NCI-H128 (cell line): ENCODE measurements around the gene SH3GL3.

Experiments
- DNase-seq: peaks from one replicate; lab custom pipeline; 2025; ENCODE audit not compliant: unreplicated experiment; lab: John Stamatoyannopoulos, UW

The SH3GL3 gene

DNA sequence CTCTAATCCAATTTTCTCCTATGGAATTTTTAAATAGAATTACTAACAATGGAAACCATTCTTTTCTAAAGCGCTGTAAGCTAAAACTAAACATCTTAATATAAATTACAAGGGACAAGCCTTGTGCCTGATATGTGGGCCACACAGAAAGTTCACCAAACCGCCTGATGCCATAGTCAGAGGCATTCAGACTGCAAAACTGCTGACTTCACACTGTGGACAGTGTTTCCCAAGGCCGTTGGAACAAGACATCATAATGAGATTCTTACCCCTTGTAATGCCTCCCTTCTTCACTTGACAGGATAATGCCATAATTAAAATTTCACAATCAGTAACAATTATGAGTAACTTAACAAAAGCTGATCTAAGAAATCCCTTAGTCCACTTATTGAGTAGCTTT lies 14.9 kb downstream of the SH3GL3 start:
- no peak for DNase-seq

DNA sequence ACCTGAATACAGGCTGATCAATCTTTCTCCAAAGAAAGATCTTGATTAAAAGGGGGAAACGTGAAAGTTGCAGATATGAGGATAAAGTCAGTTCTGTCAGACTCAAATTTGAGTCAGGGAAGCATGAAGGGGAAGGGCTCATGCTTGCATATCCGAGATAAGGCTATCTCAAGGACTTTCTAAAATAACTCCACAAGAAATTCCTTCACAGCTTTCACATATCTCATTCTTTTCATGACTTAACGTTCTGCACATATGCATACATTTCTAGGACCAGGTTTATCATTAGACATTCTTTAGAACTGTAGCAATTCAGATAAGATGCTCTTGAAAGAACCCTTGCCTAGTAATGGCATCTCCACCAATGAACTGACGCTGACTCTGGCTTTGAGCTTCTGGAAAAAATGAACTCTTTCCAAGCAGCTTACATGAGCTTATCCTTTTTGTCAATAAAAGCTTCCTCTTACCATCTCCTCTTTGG lies 15.9 kb downstream of the SH3GL3 start:
- no peak for DNase-seq

DNA sequence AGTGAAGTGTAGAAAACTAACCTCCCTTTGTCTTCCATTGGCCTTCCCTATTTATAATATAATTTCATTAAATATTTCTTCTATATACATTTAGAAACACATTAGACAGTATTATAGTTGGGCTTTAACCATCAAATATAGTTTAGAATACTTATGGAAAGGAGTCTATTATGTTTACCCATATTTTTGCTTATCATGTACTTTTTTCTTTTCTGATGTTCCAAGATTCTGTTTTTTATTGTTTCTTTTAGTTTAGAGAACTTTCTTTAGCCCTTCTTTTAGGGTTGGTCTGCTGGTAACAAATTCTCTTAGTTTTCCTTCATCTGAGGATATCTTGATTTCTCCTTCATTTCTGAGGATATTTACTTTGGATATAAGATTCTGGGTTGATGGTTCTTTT lies 23.7 kb downstream of the SH3GL3 start:
- DNase-seq = no peak

DNA sequence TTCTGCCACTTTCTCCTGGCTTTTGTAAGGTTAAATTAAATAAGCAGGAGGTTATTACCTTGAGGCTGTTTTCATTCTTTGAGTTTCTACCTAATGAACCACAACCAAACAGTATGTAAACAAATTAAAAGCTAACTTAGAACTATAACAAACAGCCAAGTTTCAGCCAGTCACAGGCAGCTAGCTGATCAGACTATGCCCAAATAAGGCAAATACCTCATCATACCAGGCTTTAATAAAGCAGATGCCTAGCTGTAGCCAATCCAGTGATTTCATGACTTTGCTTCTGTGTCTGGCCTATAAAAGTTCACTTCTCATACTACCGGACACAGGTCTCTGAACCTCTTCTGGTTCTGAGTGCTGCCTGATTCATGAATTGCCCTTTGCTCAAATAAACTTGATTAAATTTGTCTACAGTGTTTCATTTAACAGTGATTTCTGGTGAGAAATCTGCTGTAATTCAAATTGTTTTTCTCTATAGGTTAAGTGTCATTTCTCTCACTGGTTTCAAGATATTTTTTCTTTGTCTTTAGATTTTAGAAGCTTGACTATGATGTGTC lies 24.2 kb downstream of the SH3GL3 start:
- DNase-seq = no peak

DNA sequence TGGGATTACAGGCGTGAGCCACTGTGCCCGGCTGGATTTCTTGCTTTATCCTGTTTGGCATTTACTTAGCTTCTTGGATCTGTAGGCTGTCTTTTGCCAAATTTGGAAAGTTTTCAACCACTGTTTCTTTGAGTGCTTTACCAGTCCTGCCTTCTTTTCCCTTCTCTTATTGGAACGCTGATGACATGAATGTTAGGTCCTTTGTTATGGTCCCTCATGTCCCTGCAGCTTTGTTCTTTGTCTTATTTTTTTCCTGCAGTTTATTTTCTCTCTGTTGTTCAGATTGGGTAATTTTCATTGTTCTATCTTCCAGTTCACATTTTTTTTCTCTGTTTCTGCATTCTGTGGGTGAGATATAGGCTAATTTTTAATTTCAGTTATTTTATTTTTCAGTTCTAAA lies 25.0 kb downstream of the SH3GL3 start:
- DNase-seq = no peak

DNA sequence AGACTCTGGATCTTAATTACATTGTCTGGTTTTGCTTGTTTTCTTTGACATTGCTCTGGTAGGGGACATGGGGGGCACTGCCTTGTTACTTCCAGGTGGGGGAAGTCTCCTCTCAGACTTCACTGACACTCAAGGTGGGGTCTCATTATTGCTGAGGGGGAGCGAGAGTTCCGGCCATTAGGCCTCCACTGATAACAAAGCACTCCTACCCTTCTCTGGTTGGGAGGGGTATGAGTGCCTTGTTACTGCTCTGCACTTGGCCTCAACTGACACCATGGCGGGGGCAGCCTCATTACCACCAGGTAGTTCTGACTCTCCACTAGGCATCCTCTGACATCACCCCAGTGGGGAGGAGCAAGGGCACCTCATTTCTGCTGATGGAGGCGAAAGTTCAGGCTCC lies 25.7 kb downstream of the SH3GL3 start:
- DNase-seq = no peak

DNA sequence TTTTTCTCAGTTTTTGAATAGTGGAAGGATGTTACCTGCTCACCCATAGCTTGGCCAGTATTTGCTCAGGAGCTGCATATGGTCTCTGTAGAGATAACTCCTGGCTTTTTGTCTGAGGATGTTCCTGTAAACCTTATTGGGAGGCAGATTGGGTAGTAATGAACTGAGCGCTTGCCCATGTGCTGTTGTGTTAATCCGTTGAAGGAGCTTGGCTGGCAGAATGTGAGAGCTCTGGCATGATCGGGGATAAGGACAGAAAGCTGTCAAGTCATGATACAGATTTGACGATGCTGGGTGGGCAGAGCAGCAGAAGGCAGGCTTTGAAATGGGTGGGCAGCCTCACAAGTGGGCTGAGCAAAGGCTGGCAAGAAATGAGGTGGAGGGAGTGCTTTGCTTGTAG lies 27.4 kb downstream of the SH3GL3 start:
- DNase-seq = no peak

DNA sequence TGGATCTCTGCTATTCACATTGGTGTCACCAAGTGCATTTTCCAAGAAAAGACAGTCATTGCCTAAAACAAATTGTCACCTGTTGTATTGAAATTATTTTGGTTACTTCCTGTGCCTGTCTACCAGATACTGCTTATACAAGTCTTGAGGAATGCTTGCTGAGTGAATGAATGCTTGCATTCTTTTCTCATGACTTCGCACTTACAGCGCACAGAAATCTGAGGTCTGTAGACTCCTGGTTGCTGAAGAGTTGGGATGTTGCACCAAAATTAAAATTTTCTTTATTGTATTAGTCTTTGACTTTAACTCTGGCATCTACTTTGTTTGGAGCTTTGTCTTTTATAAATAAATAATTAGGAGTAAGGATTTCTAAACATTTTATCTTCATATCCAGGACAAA lies 28.4 kb downstream of the SH3GL3 start:
- DNase-seq = no peak

DNA sequence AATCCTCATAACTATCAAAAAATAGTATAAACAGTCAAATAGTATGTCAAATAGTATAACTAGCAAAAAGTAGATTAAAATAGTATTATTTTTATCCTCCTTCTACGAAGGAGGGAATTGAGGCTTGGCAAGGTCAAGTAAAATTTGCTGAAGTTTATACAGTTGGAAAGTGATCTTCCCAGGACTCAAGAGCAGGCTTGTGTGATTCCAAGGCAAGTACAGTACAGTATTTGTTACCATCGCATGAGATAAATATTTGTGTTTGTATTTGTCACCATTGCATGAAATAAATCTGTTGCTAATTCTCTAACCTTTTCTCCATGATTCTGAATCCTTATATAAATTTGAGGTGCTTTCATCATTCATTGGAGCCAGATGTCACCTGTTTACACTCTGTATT lies 28.9 kb downstream of the SH3GL3 start:
- no peak for DNase-seq

DNA sequence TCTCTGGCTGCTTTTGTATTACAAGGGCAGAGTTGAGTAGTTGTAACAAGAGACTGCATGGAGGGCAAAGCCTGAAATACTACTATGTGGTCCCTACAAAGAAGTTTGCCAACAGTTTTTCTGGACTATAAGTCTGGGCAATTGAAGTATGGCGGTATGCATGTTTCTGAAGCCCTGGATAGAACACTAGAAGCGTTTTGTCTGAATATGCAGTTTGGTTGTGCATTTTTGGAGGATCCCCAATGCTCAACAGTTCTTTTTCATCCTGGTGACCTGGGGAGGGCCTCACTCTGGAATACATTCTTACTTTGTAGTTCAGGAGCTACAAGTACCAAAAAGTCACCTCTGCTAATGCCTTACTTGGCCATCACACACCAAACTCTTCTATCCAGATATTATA lies 29.6 kb downstream of the SH3GL3 start:
- DNase-seq = no peak

DNA sequence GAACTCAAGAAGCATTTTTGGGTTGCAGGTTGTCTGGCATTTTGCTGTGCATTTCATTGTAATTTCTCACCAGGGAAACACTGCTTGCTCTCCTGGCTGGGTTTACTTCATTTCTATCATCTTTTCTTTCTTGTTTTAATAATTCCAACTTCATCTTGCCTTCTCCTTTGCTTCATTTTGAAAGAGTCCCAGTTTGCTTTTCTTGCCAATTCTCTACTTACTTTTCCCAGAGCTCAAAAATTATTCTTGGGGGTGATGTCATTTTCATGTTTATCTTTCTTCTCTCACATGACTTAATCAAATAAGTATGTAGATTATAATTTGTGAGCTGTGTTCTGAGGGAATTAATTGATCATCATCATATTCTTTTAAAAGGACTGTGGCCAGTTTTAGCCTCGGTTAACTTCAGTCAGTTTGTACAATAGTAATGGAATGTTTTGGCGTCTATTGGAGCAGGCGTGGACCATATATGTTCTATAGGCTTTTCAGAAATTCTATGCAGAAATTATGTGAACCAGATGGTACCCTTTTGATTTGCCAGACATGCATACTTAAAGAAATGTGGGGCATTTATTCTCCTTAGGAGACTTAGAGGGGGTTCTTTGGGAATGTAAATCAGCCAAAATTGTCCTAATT lies 30.1 kb downstream of the SH3GL3 start:
- DNase-seq = no peak

DNA sequence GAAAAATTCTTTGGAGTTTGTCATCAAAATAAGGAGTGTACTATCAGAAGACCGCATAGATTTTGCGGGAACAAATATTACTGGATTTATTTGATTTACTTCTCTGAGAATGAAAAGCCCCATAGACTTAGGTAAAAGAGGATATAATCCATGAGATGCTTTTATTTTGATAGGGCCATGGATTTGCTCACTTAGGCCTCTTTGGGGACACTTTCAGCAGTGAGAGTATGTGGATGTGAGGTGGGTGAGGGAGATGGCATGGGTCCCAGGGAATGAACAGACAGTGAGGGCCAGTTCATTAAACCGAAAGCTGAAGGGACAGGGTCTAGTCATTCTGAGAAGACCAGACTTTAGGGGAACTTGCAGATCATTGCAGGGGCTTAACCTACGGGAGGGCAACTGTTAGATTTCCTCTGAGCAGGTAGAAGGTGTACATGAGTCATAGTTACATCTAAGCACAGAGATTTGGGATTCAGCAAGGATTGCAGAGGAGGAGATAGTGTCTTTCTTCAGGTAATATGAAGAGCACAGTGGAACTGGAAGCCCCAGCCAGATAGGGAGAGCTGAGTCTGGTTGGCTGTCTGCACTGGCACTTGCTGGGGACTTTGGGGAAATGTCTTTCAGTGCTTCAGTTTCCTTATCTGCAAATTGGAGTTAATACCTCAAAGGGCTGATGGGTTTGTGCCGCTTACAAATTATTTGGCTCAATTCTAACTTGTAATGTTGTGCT lies 30.8 kb downstream of the SH3GL3 start:
- DNase-seq = no peak

DNA sequence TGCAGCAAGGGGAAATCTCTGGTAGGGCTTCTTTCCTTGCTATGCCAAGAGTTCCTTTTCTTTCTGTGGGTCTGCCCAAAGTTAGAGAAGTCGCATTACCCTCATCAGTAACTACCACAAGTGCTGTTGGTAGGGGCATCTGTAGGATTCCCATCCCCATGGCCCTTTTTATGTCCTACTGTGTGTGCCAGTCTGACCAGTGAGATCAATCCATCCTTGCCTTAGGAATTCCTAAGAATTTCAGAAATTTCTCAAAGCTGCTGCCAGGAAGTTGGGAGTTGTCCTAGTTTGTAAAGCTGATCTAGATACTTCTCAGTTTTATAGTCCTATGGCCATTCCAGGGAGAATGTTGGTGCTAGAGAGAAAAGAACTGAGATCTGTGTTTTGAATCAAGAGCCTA lies 36.5 kb downstream of the SH3GL3 start:
- DNase-seq = no peak

DNA sequence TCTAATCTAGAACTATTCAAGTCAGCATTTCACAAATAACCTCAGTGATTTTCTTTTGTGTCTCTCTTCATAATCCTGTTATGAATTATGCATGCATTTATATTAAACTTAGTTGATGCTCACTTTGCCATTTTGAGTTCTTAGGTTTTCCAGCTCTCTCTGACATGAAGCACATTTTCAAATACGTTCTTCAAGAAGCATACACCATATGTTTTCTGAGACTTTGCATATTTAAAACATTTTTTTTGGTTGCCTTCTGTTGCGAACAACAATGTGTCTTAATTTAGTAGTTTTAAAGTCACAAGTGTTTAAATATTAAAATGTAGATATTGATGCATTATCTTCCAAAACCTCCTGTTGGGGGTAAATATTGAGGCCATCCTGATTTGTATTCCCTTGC lies 37.5 kb downstream of the SH3GL3 start:
- DNase-seq = no peak

DNA sequence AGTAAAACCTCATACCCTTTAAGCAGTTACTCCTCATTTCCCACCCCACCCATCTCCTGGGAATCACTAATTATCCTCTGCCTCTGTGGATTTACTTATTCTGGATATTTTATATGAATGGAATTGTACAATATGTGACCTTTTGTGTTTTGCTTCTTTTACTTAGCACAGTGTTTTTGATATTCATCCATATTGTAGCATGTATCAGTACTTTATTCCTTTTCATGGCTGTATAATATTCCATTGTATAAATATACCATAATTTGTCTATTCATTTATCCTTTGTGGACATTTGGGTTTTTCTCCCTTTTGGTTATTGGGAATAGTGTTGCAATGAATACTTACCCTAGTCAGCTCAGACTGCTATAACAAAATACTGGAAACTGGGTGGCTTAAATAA lies 39.2 kb downstream of the SH3GL3 start:
- DNase-seq = no peak

DNA sequence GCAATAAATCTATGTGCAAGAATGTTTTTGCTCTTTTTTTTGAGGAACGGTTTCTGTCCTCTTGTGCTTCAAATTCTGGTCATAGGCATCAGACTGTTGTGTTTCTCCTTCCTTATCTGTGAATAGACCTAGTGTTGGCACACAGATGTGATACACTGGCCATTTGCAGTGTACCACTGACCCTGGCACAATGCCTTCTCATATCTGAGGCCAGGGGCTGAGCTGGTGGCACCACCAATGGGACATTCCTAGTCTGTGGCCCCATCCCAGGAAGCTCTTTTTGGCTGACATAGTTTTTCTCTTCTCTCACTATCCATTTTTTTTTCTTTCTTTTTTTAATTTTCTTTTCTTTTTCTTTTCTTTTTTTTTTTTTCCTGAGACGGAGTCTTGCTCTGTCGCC lies 40.4 kb downstream of the SH3GL3 start:
- no peak for DNase-seq

DNA sequence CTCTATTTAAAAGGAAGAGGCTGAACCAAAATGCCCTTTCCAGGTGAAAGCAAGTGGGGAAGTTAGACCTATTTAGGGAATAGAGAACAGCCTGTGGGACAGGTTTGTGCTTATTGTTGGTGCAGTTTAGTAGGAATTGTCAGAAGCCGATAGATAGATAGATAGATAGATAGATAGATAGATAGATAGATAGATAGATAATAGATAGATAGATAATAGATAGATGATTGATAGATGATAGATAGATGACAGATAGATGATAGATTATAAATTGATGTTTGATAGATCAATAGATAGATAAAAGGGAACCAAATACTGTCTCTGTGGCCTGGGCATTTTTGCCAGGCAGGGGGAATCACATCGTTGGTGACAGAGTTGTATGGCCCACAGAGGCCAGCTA lies 42.5 kb downstream of the SH3GL3 start:
- DNase-seq = no peak

DNA sequence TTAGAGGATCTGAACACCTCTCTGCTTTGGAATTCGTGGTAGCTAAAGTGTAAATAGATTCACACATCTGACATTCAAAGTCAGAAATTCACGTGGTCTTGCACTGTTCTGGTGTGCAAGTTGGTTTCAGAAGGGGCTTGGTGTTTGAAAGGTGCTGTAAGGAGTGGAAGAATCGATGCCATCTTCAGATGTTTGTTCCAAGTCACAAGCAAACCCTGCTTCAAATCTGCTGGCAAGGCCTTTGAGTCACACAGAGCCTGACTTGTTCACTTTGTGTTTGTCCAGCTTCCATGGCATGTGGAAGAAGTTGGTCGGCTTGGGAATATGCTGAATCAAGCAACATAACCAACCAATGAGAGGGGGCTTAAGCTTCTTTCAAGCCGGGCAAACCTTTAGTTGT lies 44.3 kb downstream of the SH3GL3 start:
- DNase-seq = no peak

DNA sequence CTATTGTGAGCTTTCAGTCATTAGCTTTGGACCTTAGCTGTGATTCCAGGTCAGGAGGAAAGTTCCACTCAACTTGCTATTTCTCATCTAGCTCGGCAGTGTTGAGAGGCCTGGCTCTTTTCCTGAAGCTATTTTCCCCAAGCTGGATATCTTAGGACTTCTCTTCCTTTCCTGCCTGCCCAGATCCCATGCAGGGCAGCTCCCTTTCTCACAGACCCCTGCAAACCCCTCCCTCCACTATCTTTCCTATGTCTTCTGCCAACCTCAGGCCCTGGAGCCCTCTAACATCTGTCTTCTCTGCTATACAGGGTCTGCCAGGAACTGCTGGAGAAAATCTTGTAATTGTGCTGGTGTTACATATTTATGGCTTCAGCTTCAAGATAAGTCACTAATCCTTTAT lies 49.6 kb downstream of the SH3GL3 start:
- DNase-seq = no peak

DNA sequence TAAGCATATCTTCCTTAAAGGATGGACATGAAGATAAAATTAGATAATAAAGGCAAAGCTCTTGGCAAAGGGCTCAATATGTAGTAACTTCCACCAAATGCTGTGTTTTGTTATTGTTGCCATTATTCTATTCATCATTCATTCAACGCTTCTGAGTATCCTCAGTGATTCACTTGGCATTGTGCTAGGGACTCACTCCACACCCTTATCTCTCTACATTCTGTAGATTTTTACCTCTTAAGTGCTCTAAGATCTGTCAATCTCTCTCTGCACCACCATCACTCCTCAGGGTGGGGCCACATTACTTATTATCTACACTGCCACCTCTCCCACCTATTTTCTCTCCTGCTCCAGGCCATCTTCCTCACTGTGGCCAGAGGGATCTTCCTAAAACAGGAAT lies 51.2 kb downstream of the SH3GL3 start:
- no peak for DNase-seq

DNA sequence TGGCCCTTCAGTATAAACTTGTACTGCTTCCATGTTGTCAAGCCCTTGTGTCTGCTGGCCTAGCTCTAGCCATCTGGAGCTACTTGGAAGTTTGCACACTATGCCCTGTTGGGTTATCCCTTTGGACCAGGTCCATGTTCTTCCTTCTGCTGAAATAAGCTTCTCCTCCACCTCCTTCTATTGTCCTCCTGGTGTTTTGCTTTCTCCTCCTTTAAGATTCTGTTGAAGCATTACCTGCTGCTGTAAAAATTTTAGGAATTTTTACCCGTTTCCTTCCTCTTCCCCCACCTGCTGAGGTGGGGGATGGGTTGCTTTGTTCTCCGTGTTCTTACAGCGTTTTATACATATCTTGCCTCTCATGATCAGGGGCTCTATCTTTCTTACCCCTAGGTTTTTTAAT lies 51.7 kb downstream of the SH3GL3 start:
- DNase-seq = no peak

DNA sequence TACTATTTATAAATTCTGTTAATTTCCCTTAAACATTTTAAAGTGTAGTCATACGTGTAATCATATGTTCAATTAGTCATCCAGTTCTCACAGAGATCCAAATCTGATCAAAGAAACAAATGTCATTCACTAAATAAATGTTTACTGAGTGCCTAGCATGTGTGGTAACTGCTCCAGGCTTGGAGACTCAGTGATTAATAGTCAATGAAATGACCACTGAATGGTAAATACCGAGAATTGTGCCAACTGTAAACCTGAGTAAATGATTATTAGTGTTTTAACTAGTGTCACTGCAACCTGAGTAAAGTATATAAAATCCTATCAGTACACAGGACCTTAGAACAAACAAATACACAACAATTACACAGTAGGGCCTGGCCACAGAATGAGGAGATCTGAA lies 52.3 kb downstream of the SH3GL3 start:
- no peak for DNase-seq
